Measurements from ENCODE around the gene ZNF24.
A peak's percentile ranks its signal among the peaks of the same experiment; 100 is the strongest.

The ZNF24 gene

DNA sequence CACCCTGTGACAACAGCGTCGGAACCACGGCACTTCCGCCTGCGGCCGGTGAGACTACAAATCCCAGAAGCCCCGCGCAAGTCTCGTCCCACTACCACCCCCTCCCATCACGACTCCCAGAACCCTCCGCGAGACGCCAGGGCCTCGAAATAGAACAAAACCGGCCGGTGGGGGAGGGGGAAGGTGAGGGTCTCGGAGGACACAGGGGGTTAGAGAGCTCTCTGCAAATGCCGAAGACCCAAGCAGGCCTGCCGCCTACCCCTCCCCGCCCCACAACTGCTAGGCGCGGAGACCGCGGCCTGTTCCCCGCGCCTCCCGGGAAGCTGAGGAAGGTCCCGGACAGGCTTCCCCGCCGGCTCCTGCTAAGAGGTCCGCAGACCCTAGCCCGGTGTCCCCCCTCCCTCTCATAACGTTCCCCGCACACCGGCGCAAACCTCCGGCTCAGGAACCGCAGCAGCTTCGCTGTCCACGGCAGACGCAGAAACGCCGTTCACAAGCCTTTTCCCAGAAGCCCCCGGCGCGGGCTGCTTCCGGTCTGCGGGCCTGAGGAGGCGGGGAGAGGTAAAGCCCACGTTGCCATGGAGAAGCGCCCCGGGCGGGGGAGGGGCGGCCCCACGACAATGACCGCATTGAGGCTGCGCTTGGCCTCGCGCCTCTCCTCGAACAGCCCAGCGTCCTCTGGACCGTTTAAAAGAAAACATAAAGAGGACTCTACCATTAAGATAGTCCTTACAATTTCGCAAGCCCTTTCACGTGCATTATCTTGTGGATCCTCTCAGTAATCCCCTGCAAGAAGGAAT, at the start of gene ZNF24:
Gene ZNF24 (minus strand): TSS at position 485 of the 800 bp plus-strand sequence. CDS start 3,770 bp downstream, outside the sequence.
- peak; percentile 83 to 95 for DNase-seq

DNA sequence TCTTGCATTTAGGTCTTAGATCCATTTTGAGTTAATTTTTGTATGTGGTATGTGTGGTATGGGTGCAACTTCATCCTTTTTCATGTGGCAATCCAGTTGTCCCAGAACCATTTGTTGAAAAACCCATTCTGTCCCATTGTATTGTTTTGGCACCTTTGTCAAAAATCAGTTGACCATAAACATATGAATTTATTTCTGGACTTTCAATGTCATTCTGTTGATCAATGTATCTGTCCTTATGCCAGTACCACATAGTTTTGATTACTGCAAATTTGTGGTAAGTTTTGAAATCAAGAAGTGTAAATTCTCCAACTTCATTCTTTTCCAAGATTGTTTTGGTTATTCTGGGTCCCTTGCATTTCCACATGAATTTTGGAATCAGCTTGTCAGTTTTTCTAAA, 49.5 kb upstream of the ZNF24 start:
- no peak for DNase-seq

DNA sequence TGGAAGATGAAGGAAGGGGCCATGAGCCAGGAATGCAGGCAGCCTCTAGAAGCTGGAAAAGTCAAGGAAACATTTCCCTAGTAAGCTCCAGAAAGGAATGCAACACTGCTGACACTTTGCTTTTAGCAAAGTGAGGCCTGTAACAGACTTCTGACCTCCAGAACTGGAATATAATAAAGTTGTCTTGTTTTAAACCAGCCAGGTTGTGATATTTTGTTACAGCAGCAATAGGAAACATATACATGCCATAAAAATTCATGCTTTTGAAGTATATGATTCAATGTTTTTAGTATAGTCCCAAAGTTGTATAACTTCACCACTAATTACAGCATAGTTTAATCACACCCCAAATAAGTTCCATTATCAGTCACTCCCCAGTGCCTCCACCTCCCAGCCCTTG, 48.2 kb upstream of the ZNF24 start:
- no peak for DNase-seq

DNA sequence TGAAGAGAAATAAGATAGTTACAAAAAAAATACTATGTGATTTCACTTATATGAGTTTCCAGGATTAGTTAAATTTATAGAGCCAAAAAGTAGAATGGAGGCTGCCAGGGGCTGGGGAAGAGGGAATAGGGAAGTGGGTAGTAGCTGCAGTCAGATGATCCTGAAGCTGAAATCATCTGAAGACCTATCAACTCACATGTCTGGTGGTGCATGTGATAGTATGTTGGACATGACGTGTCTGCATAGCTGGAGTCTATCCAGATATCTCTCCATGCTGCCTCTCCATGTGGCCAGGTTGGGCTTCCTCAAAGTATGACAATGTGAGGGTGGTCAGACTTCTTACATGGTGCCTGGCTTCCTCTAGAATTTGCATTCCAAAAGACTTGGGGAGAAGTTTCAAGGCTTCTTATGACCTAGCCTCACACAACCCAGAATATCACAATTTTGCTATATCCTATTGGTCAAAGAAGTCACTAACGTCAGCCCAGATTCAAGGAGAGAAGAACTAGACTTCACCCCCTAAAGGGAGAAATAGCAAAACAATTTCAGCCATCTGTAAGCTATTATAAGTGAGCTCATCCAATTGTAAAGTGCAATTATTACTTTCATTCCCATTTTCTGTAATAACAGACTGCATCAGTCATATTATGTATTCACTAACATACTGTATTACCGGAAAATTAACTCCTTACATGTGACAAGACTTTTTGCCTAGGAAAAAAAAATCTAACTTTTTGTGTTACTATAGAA, 46.9 kb upstream of the ZNF24 start:
- no peak for DNase-seq

DNA sequence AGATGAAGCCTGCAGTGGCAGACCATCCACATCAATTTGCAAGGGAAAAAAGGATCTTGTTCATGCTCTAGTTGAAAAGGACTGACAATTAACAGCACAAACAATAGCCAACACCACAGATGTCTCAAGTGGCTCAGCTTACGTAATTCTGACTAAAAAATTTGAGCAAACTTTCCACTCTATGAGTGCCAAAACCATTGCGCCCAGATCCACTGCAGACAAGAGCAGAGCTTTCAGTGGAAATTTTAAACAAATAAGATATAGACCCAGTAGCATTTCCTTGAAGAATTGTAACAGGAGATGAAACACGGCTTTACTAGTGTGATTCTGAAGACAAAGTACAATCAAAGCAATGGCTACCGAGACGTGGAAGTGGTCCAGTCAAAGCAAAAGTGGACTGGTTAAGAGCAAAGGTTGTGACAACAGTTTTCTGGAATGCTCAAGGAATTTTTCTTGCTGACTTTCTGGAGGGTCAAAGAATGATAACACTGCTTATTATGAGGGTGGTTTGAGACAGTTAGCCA, 44.9 kb upstream of the ZNF24 start:
- no peak for DNase-seq

DNA sequence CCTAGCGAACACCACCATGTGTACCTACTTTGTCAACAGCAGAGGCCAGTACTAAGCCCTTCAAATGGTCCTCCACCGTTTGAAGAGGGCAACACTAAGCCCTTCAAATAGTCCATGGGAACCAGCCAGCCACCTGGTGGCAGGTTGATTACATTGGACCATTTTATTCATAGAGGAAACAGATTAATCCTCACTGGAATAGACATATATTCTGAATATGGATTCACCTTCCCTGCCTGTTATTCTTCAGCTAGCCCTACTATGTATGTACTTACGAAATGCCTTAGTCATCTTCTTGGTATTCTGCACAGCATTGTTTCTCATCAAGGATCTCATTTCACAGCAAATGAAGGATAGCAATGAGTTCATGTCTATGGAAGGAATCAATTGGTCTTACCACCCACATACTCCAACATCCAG, 42.9 kb upstream of the ZNF24 start:
- no peak for DNase-seq

DNA sequence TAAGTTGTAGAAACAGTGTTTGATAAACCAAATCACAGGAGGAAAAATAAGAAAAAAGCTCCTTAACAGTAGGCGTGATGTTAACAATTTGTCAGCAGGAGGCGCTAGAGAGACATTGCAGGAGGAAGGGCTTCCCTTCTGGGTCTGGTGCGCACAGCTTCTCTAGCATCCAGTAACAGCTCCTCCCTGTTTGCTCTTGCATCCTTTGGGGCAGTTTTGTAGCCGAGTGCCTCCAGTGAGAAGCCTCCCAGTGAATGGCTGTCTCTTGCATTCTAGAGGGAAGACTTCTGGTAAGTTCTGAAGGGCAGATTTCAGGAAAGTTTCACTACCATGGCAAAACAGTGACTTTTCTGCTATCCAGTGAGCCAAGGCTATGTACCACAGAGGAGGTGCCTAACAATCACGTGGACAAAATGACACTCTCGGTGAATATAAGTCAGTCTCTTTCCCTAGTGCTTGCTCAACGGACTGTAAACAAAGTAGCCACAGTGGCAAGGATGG, 42.4 kb upstream of the ZNF24 start:
- DNase-seq = peak; percentile 62 to 76

DNA sequence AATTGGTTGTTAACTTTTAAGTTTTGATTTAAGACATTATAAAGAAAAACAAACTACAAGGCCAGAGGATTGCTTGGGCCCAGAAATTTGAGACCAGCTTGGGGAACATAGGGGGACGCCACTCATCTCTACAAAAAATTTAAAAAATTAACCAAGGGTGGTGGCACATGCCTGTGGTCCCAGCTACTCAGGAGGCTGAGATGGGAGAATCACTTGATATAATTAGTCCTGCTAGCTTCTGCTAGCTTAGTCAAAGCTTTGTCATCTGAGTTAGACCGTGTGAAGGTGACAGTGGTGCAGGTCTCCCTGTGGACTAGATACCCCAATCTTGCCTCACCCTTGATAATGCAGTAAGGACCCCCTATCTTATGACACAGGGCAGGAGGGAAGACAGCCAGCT, 38.9 kb upstream of the ZNF24 start:
- DNase-seq = no peak

DNA sequence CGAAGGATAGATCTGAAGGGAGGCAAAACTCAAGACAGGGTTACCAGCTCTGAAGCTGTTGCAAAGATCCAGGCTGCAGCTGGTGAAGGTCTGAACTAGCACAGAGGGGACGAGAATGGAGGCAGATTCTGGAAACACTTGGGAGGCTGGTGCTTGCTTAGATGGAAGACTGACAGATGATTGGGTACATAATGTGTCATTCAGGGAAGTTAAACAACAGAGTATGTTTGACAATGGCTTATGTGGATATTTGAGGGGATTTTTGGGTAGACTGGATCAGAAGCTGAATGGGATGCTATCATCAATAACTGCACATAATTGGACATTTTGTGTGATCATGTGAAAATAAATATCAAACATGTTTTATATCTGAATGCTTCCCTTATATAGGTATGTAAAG, 35.2 kb upstream of the ZNF24 start:
- no peak for DNase-seq

DNA sequence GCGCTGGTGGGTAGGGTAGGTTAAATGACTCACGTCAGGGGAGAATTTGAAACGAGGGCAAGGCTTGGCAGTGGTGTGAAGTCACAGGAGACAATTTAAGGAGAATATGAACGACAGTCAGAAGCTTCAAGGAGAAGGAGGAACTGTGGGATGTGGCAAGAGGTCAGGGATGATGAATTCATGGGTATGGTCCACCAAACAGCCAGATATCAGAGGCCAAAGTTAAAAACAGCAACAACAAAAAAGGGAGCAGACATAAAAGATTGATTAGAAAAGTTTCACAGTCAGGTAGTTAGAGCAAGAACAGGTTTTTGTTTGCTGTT, 34.3 kb upstream of the ZNF24 start:
- DNase-seq = no peak

DNA sequence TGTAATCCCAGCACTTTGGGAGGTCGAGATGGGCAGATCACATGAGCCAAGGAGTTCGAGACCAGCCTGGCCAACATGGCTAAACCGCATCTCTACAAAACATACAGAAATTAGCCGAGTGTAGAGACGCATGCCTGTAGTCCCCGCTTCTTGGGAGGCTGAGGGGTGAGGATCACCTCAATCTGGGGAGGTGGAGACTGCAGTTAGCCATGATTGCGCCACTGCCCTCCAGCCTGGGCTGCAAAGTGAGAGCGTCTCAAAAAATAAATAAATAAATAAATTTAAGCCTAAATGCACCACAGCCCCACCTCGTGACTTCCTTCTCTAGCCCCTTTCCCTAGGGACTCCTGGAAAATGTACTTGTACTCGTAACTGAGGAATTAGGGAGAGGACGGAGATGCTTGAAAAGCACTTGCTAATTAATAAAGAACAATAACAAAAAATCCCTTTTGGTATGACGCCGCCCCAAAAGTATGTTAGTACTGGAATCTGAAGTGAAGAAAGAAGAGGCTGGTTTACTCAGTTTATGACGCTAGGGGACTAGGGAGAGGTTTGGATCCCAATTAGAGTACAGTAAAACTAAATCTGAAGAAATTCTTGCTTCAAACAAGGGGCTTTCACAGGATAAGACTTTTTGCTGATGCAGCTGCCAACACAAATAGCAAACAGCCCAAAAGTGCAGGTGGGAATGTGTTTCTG, 33.8 kb upstream of the ZNF24 start:
- no peak for DNase-seq

DNA sequence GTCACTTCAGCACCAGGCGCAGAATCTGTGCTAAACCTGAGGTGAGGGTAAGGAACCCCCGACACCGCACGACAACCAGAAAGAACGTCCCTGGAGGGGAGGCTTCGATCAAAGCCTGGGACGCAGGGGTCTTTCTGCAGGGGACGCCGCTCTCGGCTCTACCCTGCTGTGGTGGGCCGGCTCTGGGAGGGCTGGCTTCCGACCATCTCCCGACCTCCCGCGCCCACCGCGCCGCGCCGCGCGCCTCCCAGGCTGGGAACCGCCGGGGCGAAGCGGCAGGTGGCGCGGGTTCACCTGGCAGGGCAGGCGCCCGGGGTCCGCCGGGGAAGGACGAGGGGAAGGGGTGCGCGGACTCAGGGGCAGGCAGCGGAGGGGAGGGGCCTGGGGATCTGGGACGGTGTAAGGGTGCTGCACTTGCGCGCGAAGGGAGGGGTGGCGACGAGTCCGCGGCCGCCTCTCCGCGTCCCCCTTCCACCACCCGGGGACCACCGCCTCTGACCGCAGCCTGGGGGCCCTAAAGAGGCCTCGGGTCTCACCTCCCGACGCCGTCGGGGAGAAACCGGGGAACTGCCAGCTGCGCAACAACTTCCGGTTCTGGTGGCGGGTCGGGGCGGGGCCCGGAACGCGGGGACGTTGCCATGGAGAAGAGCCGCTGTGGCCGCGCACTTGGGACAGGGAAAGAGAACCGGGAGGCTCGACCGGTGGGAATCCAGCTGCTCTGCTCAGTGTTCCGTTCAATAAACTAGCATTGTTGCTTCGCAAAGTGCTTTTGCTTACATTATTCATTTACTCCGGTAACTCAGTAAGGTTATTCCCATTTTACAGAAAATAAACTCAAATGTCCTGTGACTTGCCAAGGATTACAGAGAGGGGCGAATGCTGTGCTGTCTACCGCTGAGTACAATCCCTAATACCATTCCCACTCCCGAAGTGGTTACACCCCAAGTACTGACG, 32.8 kb upstream of the ZNF24 start, which contains the start of gene ZNF396:
Gene ZNF396 (minus strand): TSS at position 596 of the 954 bp plus-strand sequence. CDS start 3,045 bp downstream, outside the sequence.
- peak in 1 of 2 experiments; percentile 40 for DNase-seq

DNA sequence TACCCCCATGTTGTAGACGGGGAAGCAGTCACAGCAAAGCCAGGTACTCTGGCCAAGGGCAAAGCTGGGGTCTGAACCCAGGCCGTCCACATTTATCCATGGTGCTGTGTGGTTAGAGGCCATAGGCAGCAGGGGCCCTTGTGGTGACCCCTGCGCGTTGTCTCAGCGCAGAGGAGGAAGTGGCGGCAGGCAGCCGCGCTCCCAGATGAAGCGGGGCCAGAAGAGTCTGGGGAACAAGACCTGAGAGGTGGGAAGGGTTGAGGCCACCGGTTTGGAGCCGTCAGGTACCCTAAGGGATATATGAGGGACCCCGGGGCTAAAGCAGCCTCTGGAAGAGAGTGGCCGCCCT, 32.1 kb upstream of the ZNF24 start:
- DNase-seq = no peak

DNA sequence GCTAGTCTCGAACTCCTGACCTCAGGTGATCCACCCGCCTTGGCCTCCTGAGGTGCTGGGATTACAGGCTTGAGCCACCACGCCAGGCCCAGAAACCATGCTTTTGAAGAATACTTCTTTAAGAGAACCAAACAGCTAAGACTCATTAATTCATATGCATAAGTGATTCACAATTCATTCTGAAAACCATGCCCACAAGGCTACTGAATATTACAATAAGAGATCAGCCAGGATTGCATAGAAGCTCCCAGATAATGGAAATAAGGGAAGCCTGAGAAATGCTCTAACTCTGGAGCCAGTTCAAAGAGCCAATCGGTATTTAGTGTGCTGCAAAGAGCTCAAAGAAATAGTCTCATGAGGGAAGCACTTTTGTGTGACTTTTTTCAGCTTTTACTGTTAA, 30.5 kb upstream of the ZNF24 start:
- no peak for DNase-seq

DNA sequence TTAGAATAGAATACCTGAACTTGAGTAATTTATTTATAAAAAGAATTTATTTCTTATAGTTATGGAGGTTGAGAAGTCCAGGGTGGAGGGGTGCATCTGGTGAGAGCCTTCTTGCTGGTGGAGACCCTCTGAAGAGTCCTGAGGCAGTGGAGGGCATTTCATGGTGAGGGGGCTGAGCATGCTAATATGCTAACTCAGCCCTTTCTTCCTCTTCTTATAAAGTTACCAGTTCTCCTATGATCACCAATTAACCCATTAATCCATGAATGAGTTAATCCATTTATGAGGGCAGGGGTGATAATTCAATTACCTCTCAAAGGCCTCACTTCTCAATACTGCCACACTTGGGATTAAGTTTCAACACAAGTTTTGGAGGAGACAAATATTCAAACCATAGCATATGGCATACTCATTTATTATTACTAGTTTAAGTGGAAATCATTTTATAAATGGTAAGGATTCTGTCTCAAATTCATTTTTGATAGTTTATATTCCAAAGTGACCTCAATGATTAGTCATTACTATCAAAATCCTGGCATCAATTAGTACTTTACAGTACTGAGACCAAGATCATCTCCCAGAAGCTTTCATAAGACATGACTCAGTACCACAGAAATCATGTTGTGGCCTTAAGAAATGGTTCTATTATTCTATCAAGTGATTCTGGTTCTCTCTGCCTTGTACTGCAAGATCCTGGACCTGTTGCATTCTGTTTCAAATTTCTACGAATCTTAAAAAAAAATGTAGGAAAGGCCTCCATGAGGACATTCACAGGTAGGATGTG, 27.4 kb upstream of the ZNF24 start:
- DNase-seq = no peak

DNA sequence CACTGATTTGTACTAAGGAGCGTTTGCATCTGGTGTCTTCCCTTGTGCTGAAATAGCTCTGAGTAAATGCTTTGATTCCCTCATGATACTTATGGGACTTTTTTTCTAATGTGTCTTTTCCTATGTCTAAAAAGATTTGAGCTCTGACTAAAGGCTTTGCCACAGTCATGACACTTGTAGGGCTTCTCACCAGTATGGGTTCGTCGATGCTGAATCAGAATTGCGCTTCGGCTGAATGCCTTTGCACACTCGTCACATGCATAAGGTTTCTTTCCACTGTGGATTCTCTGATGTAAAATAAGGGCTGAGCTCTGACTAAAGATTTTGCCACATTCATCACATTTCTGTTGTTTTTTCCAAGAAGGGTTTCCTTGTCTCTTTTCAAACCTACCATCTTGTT, 24.9 kb upstream of the ZNF24 start:
- no peak for DNase-seq

DNA sequence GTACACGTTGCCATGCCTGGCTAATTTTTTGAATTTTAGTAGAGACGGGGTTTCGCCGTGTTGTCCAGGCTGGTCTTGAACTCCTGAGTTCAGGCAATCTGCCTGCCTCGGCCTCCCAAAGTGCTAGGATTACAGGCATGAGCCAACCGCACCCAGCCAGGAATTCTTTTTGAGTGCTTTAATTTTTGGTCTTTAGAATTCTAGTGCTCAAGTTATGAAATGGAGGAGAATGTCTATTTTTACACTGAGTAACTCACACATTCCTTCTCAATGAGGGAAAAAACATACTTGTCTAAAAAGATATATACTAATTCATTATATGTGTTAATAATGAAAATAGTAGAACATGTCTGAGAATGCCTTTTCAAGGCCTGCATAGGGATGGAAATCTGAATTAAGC, 24.4 kb upstream of the ZNF24 start:
- DNase-seq = no peak

DNA sequence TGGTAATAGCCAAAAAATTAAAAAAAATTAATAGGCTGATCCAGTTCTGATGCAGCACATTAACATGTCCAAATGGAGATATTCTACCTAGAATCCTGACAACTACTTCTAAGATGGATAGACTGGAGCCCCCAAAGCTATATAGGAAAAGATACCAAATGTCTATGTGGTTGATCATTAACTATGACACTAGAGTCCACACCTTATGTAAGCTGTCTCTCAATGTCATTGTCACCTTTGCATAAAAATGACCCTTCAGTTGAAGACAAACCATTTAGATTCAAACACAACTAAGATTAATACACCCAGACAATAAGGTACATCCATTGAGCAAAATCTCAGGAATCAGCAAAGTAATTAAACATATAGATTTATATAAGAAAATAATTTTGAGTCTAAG, 18.3 kb upstream of the ZNF24 start:
- DNase-seq = no peak

DNA sequence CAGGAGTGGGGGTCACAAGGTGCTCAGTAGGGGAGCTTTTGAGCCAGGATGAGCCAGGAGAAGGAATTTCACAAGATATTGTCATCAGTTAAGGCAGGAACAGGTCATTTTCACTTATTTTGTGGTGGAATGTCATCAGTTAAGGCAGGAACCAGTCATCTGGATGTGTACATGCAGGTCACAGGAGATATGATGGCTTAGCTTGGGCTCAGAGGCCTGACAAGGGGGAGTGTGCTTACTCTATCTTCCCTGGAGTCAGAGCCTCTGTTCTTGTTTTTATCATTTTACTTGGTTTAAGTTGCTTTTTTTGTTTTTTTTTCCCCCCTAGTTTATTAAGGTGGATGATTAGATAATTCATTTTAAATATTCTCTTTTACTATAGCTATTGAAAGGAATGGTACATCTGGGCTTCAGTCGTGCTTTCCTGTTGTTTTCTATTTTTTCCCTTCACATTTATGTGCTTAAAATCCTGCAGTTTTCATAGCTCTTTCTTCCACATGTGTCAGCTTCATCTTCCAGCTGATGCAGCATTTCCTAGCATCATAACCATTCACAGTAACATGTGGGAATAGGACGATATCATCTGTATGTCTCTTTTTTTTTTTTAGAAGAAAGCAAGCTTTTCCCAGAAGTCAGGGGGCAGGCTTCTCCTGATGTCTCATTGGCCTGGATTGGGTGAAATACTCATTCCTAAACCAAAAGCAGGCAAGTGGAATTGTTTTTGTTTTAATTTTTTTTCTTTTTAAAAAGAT, 17.5 kb upstream of the ZNF24 start:
- DNase-seq = no peak

DNA sequence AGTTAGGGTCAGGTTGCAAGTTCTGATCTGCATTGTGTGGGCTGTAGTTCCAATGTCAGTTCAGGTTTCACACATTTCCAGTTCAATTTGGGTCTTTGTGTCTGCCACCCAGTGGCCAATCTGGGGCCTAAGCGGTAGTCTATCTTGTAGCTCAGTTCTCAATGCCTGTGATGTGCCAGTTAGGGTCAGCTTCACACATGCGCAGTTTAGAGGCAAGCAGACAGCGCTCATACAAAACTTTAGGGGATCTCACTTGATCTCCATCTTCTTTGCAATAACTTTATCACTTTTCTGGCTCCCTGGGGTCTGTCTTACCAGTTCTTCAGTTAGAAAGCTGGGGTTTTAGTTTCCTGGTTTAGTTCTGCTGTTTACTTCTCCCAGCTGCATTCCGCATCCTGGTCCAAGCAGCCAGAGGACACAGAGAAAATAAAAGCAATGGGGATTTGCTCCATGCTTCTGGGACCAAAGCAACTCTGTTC, 11.0 kb upstream of the ZNF24 start:
- peak; percentile 9 to 60 for DNase-seq
